GM10248 (cell line): Measurements from ENCODE around the gene MOCS2.
A peak's percentile ranks its signal among the peaks of the same experiment; 100 is the strongest.

Experiments used
- CTCF ChIA-PET: fragments of 300-600 bp; sonication (Branson Sonifier 250); formaldehyde crosslinking; extraction: SDS; loops from one replicate; lab custom pipeline; 2021; ENCODE audit warnings: antibody characterized with exemption; lab: Yijun Ruan, JAX
- POLR2A ChIA-PET: fragments of 350-650 bp; sonication (Branson Sonifier 250); formaldehyde crosslinking; extraction: SDS; loops from one replicate; lab custom pipeline; 2020; ENCODE audit warnings: antibody characterized with exemption; lab: Yijun Ruan, JAX
- DNase-seq: peaks from one replicate; pipeline ENCODE4 v3.0.0; 2012; ENCODE audit errors: extremely low spot score
- TF ChIP-seq, protein P1 (sequence below): IDR thresholded peaks from 2 replicates; pipeline ENCODE4 v1.5.1; 2012; ENCODE audit warnings: mild to moderate bottlenecking, low read depth; ENCODE audit errors: extremely low read depth, missing control alignments, control extremely low read depth

MOCS2 gene, protein sequence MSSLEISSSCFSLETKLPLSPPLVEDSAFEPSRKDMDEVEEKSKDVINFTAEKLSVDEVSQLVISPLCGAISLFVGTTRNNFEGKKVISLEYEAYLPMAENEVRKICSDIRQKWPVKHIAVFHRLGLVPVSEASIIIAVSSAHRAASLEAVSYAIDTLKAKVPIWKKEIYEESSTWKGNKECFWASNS

GRCh38 chr5:53109443-53110127 is at the start of gene MOCS2:
Gene MOCS2, minus strand, starts transcription at chr5:53109757. Its CDS starts 2,583 bp downstream, at chr5:53107174.
- POLR2A ChIA-PET: no interaction called here
- TF ChIP-seq, protein P1, sequence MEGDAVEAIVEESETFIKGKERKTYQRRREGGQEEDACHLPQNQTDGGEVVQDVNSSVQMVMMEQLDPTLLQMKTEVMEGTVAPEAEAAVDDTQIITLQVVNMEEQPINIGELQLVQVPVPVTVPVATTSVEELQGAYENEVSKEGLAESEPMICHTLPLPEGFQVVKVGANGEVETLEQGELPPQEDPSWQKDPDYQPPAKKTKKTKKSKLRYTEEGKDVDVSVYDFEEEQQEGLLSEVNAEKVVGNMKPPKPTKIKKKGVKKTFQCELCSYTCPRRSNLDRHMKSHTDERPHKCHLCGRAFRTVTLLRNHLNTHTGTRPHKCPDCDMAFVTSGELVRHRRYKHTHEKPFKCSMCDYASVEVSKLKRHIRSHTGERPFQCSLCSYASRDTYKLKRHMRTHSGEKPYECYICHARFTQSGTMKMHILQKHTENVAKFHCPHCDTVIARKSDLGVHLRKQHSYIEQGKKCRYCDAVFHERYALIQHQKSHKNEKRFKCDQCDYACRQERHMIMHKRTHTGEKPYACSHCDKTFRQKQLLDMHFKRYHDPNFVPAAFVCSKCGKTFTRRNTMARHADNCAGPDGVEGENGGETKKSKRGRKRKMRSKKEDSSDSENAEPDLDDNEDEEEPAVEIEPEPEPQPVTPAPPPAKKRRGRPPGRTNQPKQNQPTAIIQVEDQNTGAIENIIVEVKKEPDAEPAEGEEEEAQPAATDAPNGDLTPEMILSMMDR: no peak
- CTCF ChIA-PET: interaction anchor here (0.7 to 1.5 kb wide), 7 partner anchors 8 to 161 kb away, joined by 3 to 8 read pairs (median 4); no protein-coding TSS in a partner anchor
- peak; percentile 98 for DNase-seq

DNA sequence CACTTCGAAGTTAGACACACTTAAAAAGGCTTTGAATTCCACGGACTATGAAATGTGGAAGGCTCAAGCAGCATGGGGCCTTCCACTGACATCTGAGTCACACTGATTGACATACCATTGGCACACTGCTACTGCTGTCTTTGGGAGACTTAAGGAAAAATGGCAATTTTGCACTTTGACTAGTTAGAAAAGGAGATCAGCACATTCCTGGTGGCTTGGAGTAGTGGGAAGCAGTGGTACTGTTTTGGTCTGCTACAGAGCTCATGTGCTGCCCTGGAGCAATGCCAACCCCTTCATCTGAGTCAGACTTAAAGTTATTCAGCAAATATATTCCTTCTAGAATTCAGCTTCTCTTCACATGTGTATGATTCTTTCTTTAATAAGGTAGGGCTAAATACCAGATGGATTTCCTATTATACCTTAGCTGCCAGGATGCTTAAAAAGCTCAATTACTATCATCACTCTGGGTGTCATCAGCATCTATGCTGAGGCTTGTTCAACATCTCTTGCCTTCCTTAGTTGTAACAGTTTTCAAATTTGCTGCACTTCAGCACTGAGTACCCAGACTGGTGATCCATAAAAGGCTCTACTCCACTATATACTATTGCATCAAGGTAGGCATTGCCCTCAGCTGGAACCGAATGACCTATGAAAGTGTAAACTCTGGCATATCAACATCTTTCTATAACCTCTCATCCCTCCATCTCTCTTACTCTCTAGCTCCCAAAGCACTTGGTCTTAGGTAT is 42.3 kb upstream of the MOCS2 start:
- ChIA-PET POLR2A (no interaction called here), CTCF (no interaction called here)
- DNase-seq: no peak
- TF ChIP-seq, protein P1: no peak

DNA sequence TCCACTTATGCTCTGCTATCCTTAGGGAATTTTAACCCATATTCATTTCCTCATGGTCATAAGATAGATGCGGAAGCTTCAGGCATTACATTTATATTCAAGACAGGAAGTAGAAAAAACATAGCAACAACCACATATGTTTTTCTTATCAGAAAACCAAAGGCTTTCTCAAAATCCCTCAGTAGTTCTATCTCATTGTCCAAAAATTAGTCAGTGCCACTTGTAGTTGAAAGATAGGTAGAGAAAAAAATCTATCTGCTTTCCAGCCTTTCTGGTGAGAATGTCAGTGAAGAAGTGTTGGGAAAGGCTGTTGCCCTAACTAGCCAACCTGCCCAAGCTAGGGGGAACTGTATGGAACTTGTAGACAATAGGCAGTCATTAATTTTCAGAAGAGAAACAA is 23.5 kb upstream of the MOCS2 start:
- no peak for DNase-seq
- ChIA-PET POLR2A (no interaction called here), CTCF (no interaction called here)
- TF ChIP-seq, protein P1: no peak

GRCh38 chr5:53130266-53130665 is 20.7 kb upstream of the MOCS2 start:
- ChIA-PET CTCF (no interaction called here), POLR2A (no interaction called here)
- TF ChIP-seq, protein P1: no peak
- DNase-seq: no peak

- ChIA-PET CTCF (no interaction called here), POLR2A (no interaction called here)
- TF ChIP-seq, protein P1: no peak
- DNase-seq: no peak
Measured at GRCh38 chr5:53128481-53128880, 18.9 kb upstream of the MOCS2 start.

DNA sequence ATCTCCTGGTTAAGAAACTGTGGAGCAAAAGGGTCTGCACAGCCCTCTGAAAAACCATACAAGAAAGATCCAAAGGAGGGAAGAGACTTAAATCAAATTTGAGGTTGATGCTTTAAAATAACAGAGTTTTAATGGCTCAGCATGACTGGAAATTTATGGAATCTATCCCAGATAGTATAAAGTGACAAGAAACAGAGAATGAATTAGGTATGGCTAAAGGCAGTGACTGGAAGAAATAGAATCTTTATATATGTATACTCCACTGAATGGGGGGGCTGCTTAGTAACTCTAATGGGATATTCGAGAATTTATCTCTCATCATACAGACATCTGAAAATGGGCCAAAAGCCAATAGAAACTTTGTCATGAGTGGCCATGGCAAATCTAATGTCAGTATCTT is 17.6 kb upstream of the MOCS2 start:
- no peak for DNase-seq
- POLR2A ChIA-PET: no interaction called here
- CTCF ChIA-PET: no interaction called here
- TF ChIP-seq, protein P1: no peak
